ENCODE data around the gene HABP4. TPM values are rescaled to one million over a fixed set of nuclear protein-coding genes. Genes with fewer than 3 reads are reported as not detected.
A peak's percentile ranks its signal among the peaks of the same experiment; 100 is the strongest.

Gene HABP4
- total RNA-seq, 4 donors from 2014 or later, result 41.1 to 106 (median 60.0) TPM

DNA sequence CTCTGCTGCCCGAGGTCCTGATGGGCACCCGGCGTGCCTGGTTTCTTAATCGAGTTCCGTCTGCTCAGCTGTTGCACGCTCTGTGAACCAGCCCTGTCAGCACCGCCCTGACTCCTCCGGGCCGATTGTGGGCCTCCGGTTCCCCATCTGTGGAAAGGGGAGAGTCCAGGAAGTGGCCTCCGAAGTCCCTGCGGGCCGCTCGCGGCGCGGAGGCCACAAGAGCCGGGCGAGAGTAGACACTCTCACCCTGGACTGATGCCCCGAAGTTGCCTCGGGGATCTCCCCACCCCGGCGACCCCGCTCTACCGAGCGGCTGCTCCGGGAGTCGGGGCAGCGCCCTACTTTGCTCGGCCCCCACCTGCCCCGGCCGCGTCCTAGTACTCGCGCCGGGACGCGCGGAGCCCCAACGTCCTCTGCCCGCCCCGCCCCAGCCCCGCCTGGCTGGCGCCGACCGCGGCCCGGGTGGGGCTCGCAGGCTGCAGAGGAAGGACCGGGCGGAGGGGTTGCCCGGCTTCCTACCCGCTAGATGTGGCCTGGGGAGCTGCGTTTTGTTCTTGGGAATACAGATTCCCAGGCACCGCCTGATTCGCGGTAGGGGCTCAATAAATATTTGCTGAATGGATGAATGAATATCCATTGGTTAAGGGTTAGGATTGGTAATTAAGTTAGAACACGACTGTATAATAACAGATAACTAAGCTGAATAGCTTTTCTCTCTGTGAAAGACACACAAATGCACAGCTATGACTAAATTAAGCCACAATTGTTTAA, 30.9 kb upstream of the HABP4 start:
- Histone ChIP-seq H3K36me3 (no peaks in the 10 kb centered on the region), H3K9me3 (no peaks in the 10 kb centered on the region), H3K4me1 (peaks cover 2 to 37% (median 25%) of the 10 kb centered on the region in 3 donors), H3K4me3 (peak overlapping the region; percentile 71 to 87), H3K27me3 (no peaks in the 10 kb centered on the region), H3K27ac (peak overlapping the region; percentile 89 to 100 (median 98))
- TF ChIP-seq EP300 (IDR thresholded peaks at IDR 0.05) (no peak), CTCF (IDR thresholded peaks at IDR 0.05) (peak in 1 of 4 experiments; percentile 27), POLR2AphosphoS5 (IDR thresholded peaks at IDR 0.05) (peak; percentile 3), POLR2A (IDR thresholded peaks at IDR 0.05) (peak; percentile 76 to 80)
- 0 to 4% methylated on average over 1 to 5 of the region's 58 CpGs for WGBS, 2 donors (ENCODE audit: low coverage in 1 of 2)
- peak; percentile 63 for ATAC-seq

- WGBS, 2 donors (ENCODE audit: low coverage in 1 of 2), result 0 to 13% methylated on average over 2 of the region's 2 CpGs
- peak overlapping the region in 1 of 2 donors; percentile 87 for H3K4me3 ChIP-seq
These were observed 30.3 kb upstream of the HABP4 start for GRCh38 chr9:96419691-96419969.

DNA sequence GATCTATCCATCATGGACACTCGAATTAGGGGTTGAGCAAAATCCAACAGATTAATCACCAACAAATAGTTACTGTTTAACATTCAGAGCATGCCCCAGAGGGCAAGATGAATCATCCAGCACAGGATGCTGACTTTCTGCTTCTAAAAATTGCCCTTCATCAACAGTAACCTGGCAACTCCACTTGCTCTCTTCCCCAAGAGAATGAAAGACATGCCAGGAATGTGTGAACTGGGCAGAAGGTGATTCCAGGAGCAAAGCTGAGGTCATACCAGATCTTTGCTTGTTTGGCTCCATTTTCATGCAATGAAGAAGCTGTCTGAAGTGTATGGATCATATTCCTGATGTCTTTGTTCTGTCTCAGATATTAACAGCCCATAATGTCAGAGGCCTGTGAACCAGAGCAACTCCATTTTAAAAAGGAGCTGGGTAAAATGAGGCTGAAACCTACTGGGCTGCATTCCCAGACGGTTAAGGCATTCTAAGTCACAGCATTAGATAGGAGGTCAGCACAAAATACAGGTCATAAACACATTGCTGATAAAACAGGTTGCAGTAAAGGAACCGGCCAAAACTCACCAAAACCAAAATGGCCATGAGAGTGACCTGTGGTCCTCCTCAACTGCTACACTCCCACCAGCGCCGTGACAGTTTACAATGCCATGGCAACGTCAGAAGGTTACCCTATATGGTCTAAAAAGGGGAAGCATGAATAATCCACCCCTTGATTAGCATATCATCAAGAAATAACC, 29.3 kb upstream of the HABP4 start:
- Histone ChIP-seq H3K36me3 (no peaks in the 10 kb centered on the region), H3K27me3 (no peaks in the 10 kb centered on the region), H3K4me3 (no peak overlapping the region), H3K9me3 (no peaks in the 10 kb centered on the region), H3K27ac (peak overlapping the region; percentile 89 to 100 (median 98)), H3K4me1 (peaks cover 2 to 37% (median 25%) of the 10 kb centered on the region in 3 donors)
- TF ChIP-seq POLR2AphosphoS5 (IDR thresholded peaks at IDR 0.05) (peak; percentile 92), CTCF (IDR thresholded peaks at IDR 0.05) (no peak), POLR2A (IDR thresholded peaks at IDR 0.05) (no peak)
- 31% methylated on average over 4 to 6 of the region's 6 CpGs for WGBS, 2 donors (ENCODE audit: low coverage in 1 of 2)
- no peak for ATAC-seq

More at GRCh38 chr9:96419691-96419969, 30.3 kb upstream of the HABP4 start:
- no peaks in the 10 kb centered on the region for H3K27me3 ChIP-seq
- H3K4me1 ChIP-seq, result peaks cover 2 to 37% (median 25%) of the 10 kb centered on the region in 3 donors
- no peaks in the 10 kb centered on the region for H3K9me3 ChIP-seq
- H3K36me3 ChIP-seq, result no peaks in the 10 kb centered on the region
- TF ChIP-seq POLR2A (IDR thresholded peaks at IDR 0.05), result no peak
- no peak for TF ChIP-seq POLR2AphosphoS5 (IDR thresholded peaks at IDR 0.05)
- TF ChIP-seq CTCF (IDR thresholded peaks at IDR 0.05), result no peak
- no peak for TF ChIP-seq EP300 (IDR thresholded peaks at IDR 0.05)
- peak overlapping the region; percentile 89 to 100 (median 98) for H3K27ac ChIP-seq
- ATAC-seq, result no peak

GRCh38 chr9:96423322-96423984, 26.5 kb upstream of the HABP4 start:
- no peaks in the 10 kb centered on the region for H3K9me3 ChIP-seq
- no peak overlapping the region for H3K4me3 ChIP-seq
- no peak overlapping the region for H3K27ac ChIP-seq
- no peaks in the 10 kb centered on the region for H3K27me3 ChIP-seq
- WGBS, 2 donors (ENCODE audit: low coverage in 1 of 2), result 75% methylated on average over 6 of the region's 8 CpGs; no CpG with 5 or more reads in 1 of the 2 donors
- TF ChIP-seq EP300 (IDR thresholded peaks at IDR 0.05) (no peak), POLR2AphosphoS5 (IDR thresholded peaks at IDR 0.05) (no peak), POLR2A (IDR thresholded peaks at IDR 0.05) (no peak), CTCF (IDR thresholded peaks at IDR 0.05) (no peak)
- no peak for ATAC-seq
- H3K4me1 ChIP-seq, result peaks cover 2 to 24% (median 19%) of the 10 kb centered on the region in 3 donors
- no peaks in the 10 kb centered on the region for H3K36me3 ChIP-seq

All from gastroesophageal sphincter (tissue), 4 donors.